Memory B cell (primary cell): ENCODE results near the gene STPG3.

Experiments used
- ATAC-seq: fragments of 150-1000 bp; cut with Tn5 transposase; 2 replicates; pipeline ENCODE4 v1.10.0; 2021; ENCODE audit warnings: low read depth, mild to moderate bottlenecking, moderate library complexity
- DNase-seq, 2 donors: peaks; one replicate each; pipeline ENCODE4 v3.0.0; 2022; ENCODE audit warnings: low spot score in 2 of 2
- H3K27ac Mint-ChIP-seq: one replicate; pipeline ENCODE4 v1.8.0; 2022; ENCODE audit warnings: mild to moderate bottlenecking, moderate library complexity, mixed read lengths
- H3K27me3 Mint-ChIP-seq: one replicate; pipeline ENCODE4 v1.8.0; 2022; ENCODE audit warnings: mixed read lengths
- H3K36me3 Mint-ChIP-seq: one replicate; pipeline ENCODE4 v1.8.0; 2022; ENCODE audit warnings: mild to moderate bottlenecking, mixed read lengths
- H3K4me1 Mint-ChIP-seq: one replicate; pipeline ENCODE4 v1.8.0; 2022; ENCODE audit warnings: mixed read lengths
- H3K4me3 Mint-ChIP-seq: one replicate; pipeline ENCODE4 v1.8.0; 2022; ENCODE audit warnings: mild to moderate bottlenecking, moderate library complexity, mixed read lengths
- H3K9me3 Mint-ChIP-seq: one replicate; pipeline ENCODE4 v1.8.0; 2022; ENCODE audit warnings: mixed read lengths

The STPG3 gene

DNA sequence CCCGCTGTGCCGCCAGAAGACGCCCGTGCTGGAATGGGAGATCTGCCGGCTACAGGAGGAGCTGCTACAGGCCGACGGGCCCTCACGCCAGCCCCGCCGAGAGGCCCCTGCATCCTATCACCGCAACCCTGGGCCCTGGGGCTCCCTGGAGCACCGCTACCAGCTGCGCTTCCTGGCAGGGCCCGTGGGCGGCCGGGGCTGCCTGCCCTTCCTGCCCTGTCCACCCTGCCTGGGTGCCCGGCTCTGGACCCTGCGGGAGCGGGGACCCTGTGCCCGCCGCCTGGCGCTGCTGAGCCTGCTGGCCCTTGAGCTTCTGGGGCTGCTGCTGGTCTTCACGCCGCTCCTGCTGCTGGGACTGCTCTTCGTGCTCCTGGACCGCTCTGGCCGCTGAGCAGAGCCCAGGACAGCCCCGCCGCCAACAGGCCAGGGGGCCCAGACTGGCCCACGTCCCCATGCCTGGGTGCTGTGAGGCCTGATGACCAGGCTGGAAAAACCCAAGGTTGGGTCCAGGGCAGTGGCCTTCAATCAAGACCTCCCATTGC is 32.8 kb upstream of the STPG3 start:
- H3K4me1 Mint-ChIP-seq = peaks cover 5% of the 10 kb centered on the region
- H3K27me3 Mint-ChIP-seq = peaks cover 4% of the 10 kb centered on the region
- H3K27ac Mint-ChIP-seq = no peak overlapping the region
- H3K4me3 Mint-ChIP-seq = no peak overlapping the region
- no peak for ATAC-seq
- no peak for DNase-seq
- peaks cover 2% of the 10 kb centered on the region for H3K36me3 Mint-ChIP-seq
- no peaks in the 10 kb centered on the region for H3K9me3 Mint-ChIP-seq

DNA sequence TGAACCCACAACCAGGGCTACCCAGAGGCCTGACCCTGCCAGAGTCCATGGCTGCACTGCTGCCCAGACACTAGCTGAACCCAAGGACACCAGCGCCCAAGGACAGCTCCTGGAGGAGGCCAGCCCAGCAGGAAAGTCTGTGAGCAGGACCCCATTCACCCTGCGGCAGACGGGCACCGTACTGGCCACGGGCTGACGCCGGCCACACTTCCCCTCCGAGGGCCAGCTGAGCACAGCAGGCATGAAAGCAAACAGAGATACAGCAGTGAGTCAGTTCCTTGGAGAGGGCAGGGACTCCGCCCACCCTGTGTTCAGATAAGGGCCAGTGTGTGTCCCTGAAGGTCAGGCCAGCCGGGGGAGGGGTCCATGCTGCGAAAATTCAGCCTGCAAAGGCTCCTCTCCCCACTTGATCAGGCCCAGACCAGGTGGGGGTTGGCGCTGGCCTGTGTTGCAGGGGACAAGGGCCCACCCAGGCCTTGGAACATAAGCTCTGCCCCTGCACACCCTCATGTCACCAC is 32.3 kb upstream of the STPG3 start:
- no peak overlapping the region for H3K27ac Mint-ChIP-seq

DNA sequence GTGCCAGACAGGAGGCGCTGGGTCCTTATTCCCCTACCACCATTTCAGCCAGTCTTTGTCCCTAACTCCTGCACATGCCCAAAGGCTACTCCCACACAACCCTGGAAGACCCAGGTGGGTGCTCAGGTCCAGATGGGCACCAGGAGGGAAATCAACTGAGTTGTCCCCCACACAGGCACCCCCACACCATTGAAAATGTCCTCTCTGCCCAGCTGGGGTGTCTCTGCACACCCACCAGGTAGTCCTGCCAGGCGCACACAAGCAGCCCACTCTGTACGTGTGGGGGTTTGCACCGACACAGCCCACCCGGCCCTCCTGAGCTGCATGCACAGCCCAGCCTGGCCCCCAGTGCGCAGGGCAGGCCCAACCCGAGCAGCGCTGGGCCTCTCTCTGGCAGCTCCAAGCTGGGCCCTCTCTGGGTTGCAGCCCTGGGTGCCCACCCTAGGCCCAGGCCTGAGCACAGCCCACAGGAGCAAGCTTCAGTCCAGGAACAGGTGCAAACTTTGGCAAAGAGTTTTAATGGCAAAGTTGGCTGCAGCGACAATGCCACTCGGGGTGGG is 31.2 kb upstream of the STPG3 start:
- no peak overlapping the region for H3K27ac Mint-ChIP-seq
- peaks cover 5% of the 10 kb centered on the region for H3K4me1 Mint-ChIP-seq
- ATAC-seq (no peak), DNase-seq (no peak)
- no peaks in the 10 kb centered on the region for H3K9me3 Mint-ChIP-seq
- H3K27me3 Mint-ChIP-seq = peaks cover 4% of the 10 kb centered on the region
- H3K36me3 Mint-ChIP-seq = no peaks in the 10 kb centered on the region
- peak overlapping the region; percentile 35 for H3K4me3 Mint-ChIP-seq

More for the DNA sequence above, 32.3 kb upstream of the STPG3 start:
- DNase-seq (no peak), ATAC-seq (no peak)
- H3K4me3 Mint-ChIP-seq = no peak overlapping the region
- H3K27me3 Mint-ChIP-seq = peaks cover 4% of the 10 kb centered on the region
- H3K36me3 Mint-ChIP-seq = peaks cover 2% of the 10 kb centered on the region
- H3K4me1 Mint-ChIP-seq = peaks cover 5% of the 10 kb centered on the region
- H3K9me3 Mint-ChIP-seq = no peaks in the 10 kb centered on the region

DNA sequence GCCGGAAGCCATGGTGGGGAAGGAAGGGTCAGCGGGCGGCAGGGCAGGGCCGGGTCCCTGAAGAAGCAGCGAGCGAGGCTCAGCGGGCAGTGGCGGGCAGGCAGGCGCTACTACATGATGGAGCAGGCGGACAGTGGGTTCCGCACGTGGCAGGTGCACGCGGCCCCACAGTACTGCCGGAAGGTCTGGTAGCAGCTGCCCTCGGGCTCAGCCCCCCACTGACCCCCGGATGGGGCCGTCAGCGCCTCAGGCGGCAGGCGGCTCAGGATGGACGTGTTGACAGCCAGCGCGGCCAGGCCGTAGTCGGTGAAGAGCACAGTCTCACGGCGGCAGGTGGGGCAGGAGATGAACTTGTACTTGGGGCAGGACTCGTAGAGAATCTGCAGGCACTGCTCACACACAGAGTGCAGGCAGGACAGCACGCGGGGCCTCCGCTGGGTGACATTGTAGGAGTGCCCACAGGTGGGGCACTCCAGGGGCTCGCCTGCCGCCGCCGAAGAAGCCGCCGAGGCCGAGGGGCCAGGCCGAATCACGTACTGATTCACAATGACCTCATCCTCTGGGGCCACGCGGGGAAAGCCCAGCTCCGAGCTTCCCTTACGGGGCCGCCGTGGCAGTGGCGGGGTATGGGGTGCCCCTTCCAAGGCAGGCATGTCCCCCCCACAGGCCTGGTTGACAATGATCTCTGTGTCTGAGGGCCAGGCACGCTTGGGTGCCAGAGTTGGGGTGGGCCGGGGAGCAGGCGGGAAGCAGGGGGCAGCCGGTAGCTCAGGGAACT is 30.6 kb upstream of the STPG3 start:
- Mint-ChIP-seq H3K4me1 (peaks cover 5% of the 10 kb centered on the region), H3K27ac (no peak overlapping the region), H3K4me3 (peak overlapping the region; percentile 68), H3K36me3 (no peaks in the 10 kb centered on the region), H3K9me3 (no peaks in the 10 kb centered on the region), H3K27me3 (peaks cover 4% of the 10 kb centered on the region)
- no peak for ATAC-seq
- no peak for DNase-seq

DNA sequence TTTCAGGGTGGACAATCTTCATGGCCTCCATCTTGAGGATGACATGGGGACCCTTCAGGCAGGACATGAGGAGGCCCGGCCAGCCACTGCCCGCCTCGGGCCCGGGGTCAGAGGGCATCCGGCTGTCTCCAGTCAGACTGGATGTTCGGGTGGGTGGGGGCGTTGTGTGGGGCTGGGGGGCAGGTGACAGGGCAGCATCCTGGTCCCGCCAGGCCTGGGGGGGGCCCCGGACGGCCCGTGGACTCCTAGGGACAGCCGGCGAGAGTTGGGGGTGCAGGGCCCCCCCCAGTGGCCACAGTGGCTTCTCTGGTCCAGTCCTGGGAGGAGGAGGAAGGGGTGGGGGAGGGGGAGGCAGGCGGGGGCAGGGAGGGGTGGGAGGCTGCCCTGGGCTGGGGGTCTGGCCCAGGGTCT is 30.0 kb upstream of the STPG3 start:
- no peak overlapping the region for H3K27ac Mint-ChIP-seq
- H3K9me3 Mint-ChIP-seq = no peaks in the 10 kb centered on the region
- H3K4me3 Mint-ChIP-seq = peak overlapping the region; percentile 68
- no peak for ATAC-seq
- no peak for DNase-seq
- peaks cover 4% of the 10 kb centered on the region for H3K27me3 Mint-ChIP-seq
- no peaks in the 10 kb centered on the region for H3K36me3 Mint-ChIP-seq
- H3K4me1 Mint-ChIP-seq = peaks cover 5% of the 10 kb centered on the region

DNA sequence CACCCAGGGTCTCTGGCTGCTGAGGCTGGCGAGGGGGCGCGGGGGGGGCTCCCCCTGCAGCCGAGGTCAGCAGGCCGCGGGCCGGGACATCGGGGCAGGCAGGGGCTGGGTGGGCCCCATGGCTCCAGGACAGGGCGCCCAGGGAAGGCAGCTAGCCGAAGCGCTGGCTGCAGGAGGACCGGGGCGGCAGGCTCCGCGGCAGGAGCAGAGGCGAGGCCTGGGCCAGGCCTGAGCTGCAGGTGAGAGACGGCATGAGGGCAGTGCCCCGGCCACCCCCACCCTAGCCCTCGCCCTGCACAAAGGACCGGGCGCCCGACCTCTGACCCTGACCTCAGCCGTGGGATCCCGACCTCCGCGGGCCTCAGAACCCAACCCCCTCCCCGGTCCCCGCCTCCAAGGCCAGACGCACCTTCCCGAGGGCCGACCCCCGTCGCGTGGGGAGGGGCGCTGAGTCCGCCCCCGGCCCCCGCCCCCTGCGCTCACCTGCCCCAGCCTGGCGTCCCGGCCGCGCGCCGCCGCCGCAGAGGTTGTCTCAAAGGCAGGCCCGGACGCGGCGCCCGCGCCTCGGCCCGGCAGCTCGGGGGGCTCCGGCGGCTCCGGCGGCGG is 29.5 kb upstream of the STPG3 start:
- Mint-ChIP-seq H3K4me1 (peaks cover 5% of the 10 kb centered on the region), H3K27me3 (peaks cover 4% of the 10 kb centered on the region), H3K4me3 (no peak overlapping the region), H3K36me3 (no peaks in the 10 kb centered on the region), H3K9me3 (no peaks in the 10 kb centered on the region), H3K27ac (no peak overlapping the region)
- no peak for DNase-seq
- no peak for ATAC-seq

DNA sequence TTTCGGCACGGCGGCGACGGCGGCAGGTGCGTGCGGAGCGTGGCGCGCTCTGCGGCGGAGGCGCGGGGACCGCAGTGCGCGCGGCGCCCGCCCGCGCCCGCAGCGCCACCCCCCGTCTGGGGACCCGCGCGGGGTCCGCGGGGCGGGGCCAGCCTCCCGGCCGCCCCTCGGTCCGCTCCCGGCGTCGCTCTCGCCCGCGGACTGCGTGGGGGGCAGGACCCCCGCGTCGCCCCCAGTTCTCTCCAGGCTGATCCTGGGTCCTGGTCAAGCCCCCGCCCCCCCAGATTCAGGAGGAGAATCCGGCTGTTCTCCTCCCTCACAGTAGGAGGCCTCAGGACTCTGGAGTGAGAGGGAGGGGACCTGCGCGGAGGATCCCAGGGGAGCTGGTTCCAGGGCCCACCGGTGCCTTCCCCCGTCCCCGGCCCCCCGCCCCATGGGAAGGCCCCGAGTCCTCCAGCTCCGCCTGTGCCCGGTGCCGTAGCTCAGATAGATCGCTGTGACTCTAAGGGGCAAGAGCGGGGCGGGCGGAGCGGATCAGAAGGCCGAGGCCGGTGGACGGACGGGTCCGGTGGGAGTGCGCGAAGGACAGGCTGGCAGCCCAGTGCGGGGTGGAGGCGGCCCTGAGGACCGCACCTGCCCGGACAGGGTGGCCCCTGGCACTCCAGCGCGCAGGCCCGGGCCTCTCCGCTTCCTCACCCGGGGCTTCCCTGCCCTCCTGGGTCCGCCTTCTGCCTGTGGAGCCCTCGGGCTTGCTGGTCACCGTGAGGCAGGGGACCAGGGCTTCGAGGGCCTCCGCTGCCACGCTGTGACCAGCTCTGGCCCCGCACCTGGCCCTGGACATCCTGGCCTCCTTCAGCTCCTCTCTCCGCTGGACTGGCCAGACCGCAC is 28.7 kb upstream of the STPG3 start, which contains the start of gene RNF208:
RNF208 (minus strand) TSS at position 51 of the 888 bp plus-strand sequence. CDS start 1,028 bp downstream, outside the sequence.
- H3K9me3 Mint-ChIP-seq = no peaks in the 10 kb centered on the region
- H3K4me1 Mint-ChIP-seq = peaks cover 5% of the 10 kb centered on the region
- H3K27ac Mint-ChIP-seq = peak within 1 kb of the TSS; percentile 75
- no peaks in the 10 kb centered on the region for H3K36me3 Mint-ChIP-seq
- DNase-seq (no peak), ATAC-seq (no peak)
- H3K4me3 Mint-ChIP-seq = peak within 1 kb of the TSS; percentile 89
- peaks cover 4% of the 10 kb centered on the region for H3K27me3 Mint-ChIP-seq

DNA sequence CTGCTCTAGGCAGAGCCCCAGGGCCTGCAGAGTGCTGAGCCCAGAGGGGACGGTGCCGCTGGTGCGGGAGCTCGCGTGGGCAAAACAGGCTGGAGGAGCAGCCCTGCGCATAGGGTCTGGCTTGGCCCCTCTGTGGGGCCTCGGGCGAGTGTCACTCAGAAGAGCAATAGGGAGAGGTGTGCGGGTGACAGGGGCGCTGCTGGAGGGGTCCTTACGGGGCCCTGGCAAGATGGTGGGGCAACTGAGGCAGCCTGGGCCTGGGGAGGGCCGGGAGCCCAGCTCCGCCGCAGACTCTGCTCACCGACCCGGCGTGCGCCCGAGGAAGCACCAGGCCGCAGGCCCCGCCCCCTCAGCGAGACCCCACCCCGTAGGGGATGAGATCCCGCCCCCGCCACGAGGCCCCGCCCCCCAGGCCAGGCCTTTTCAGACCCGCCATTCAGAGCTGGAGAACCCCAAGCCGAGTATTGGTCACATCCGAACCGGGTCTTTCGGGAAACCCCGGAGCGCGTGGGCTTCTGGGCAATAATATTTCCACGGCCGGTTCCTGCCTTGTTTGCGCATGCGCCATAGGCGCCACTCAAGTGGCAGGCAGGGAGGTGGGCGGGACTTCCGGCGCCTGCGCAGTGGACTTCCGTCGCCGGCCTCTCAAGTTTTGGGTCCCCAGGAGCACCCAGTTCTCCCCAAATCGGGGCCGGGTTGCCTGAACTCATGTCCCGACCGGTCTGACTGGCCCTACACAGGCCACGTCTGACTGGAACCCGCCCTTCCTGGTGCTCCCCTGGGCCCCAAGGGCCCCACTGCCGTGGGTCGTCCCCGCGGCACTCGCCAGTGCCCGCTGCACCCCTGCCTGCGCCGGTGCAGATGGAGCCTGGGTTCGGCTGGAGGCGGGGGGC is 27.8 kb upstream of the STPG3 start:
- peak; percentile 87 for ATAC-seq
- peaks cover 7% of the 10 kb centered on the region for H3K4me1 Mint-ChIP-seq
- peak overlapping the region; percentile 89 for H3K4me3 Mint-ChIP-seq
- peak; percentile 95 to 96 for DNase-seq
- H3K27ac Mint-ChIP-seq = peak overlapping the region; percentile 75
- H3K27me3 Mint-ChIP-seq = peaks cover 6% of the 10 kb centered on the region
- H3K36me3 Mint-ChIP-seq = peaks cover 2% of the 10 kb centered on the region
- no peaks in the 10 kb centered on the region for H3K9me3 Mint-ChIP-seq

DNA sequence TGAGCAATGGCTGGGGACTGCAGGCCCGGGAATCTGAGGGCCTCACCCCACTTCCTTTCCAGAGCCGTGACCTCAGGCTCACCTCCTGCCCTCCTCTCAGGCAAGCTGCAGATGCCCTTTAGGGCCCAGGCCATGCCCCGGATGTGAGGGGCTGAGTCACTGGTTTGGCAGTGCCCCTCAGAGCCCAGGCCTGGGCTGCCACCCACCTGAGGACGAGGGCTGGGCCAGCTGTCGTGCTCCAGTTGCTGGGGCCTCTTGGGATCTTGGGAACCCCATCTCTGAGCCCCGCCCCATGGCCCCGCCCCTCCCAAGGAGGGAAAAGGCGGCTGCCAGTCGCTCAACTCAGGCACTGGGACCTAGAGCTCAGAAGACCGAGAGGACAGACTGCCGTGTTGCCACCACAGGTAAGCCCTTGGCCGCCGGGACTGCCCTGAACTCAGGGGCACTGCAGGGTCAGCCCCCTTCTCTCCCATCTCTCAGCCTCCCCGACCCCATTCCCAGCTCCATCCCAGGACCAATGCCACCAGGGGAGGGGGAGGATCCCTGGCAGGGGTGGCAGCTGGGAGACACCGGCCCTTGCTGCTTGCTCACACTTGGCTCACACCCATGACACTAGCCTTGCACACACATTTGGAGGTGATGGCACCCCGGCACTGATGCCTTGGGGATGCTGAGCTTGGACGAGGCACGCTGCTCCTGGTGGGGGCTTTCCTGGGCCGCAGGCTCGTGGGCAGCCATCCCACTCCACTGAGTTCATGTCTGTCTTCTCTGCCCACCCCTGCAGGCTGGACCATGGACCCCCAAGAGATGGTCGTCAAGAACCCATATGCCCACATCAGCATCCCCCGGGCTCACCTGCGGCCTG is 26.0 kb upstream of the STPG3 start, which contains the start of gene CYSRT1:
CYSRT1 (plus strand) TSS at position 345 of the 865 bp plus-strand sequence; CDS start at position 793, 448 bp downstream.
- H3K4me1 Mint-ChIP-seq = peaks cover 7% of the 10 kb centered on the region

DNA sequence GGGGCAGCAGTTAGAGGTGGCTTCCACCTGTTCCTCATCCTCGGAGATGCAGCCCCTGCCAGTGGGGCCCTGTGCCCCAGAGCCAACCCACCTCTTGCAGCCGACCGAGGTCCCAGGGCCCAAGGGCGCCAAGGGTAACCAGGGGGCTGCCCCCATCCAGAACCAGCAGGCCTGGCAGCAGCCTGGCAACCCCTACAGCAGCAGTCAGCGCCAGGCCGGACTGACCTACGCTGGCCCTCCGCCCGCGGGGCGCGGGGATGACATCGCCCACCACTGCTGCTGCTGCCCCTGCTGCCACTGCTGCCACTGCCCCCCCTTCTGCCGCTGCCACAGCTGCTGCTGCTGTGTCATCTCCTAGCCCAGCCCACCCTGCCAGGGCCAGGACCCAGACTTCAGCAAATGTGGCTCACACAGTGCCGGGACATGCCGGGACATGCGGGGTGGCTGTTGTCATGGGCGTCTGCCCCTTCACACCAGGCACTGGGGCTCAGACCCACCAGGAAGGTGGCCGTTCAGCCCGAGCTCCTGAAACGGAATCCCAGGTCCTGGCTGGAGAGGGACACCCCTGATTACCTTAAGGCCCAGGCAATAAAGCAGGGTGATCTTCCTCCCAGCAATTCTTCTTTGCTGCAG is 25.3 kb upstream of the STPG3 start:
- Mint-ChIP-seq H3K36me3 (peaks cover 2% of the 10 kb centered on the region), H3K4me1 (peaks cover 7% of the 10 kb centered on the region), H3K9me3 (no peaks in the 10 kb centered on the region), H3K27ac (no peak overlapping the region), H3K4me3 (no peak overlapping the region), H3K27me3 (peaks cover 5% of the 10 kb centered on the region)
- ATAC-seq = no peak
- no peak for DNase-seq

More for the DNA sequence above, 26.0 kb upstream of the STPG3 start, which contains the start of gene CYSRT1:
- Mint-ChIP-seq H3K4me3 (peak within 1 kb of the TSS; percentile 89), H3K36me3 (peaks cover 2% of the 10 kb centered on the region), H3K27me3 (peaks cover 7% of the 10 kb centered on the region), H3K9me3 (no peaks in the 10 kb centered on the region), H3K27ac (no peak within 1 kb of the TSS)
- no peak for DNase-seq
- no peak for ATAC-seq

DNA sequence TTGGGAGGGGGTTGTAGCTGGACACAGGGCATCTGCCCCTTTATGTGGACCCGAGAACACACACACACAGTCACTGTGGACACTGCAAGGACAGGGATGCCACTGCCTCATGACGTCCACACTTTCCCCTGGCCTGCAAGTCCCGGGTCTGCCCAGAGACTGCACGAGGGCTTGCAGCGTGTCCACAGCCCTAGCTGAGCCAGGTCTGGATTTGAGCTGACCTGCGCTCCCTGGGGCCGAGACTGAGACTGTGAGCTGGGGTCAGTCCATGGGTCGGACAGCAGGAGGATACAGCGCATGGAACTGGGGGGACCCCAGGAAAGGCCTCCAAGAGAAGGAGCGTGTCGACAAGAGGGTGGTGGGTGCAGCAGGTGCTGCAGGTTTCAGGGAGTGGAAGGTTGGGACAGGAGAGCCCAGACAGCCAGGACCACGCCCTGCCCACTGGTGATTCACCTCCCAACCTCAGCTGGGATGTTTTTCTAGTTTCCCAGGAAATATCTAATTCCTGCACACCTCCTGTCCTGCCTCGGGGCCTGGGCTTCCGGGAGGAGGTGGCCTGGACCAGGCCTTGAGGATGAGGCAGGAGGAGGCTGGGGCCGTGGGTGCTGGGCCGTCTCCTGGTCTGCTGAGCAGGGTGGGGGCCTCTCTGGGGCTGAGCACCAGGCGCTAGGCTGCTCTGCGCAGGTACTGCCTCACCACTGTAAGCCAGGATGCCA is 24.6 kb upstream of the STPG3 start:
- no peaks in the 10 kb centered on the region for H3K9me3 Mint-ChIP-seq
- peaks cover 7% of the 10 kb centered on the region for H3K4me1 Mint-ChIP-seq
- peaks cover 4% of the 10 kb centered on the region for H3K27me3 Mint-ChIP-seq
- ATAC-seq (no peak), DNase-seq (no peak)
- no peak overlapping the region for H3K4me3 Mint-ChIP-seq
- peaks cover 2% of the 10 kb centered on the region for H3K36me3 Mint-ChIP-seq
- H3K27ac Mint-ChIP-seq = no peak overlapping the region
